Rectal smooth muscle tissue (tissue), 1 donor: ENCODE results near the gene SHISAL1.

Experiments
- H3K27ac ChIP-seq: one replicate; pipeline ENCODE4 v1.7.0; 2013; ENCODE audit warnings: low read depth, low read length, inconsistent platforms
- H3K27me3 ChIP-seq: one replicate; pipeline ENCODE4 v1.7.0; 2013; ENCODE audit warnings: low read length; ENCODE audit not compliant: control insufficient read depth, insufficient read depth
- H3K36me3 ChIP-seq: one replicate; pipeline ENCODE4 v1.7.0; 2013; ENCODE audit warnings: low read length; ENCODE audit not compliant: control insufficient read depth, insufficient read depth
- H3K4me1 ChIP-seq: one replicate; pipeline ENCODE4 v1.7.0; 2013; ENCODE audit warnings: low read length; ENCODE audit not compliant: control insufficient read depth, insufficient read depth
- H3K4me3 ChIP-seq: one replicate; pipeline ENCODE4 v1.7.0; 2013; ENCODE audit warnings: low read length
- H3K9ac ChIP-seq: one replicate; pipeline ENCODE4 v1.7.0; 2013; ENCODE audit warnings: low read length

The SHISAL1 gene

GRCh38 chr22:44217346-44217745 lies 95.4 kb downstream of the SHISAL1 start:
- Histone ChIP-seq H3K36me3 (no peaks in the 10 kb centered on the region), H3K27me3 (no peaks in the 10 kb centered on the region), H3K4me3 (no peak overlapping the region), H3K9ac (no peak overlapping the region), H3K4me1 (no peaks in the 10 kb centered on the region), H3K27ac (no peak overlapping the region)

DNA sequence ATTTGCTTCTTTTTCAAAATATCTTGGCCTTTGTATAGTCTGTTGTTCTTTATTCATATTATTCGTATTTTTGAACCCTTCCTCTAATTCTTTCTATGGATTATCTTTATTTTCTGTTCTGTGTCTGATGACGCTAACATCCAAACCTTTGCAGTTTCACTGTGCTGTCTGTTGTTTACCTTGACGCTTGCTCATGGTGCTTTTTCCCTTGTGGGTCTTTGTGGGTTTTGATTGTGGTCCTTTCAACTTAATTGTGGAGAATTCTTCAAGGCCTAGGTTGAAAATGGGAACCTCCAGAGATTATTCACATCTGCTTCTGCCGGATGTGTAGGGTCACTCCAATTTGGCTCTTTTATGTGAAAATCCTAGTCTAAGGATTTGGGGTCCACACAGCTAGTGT lies 97.5 kb downstream of the SHISAL1 start:
- no peak overlapping the region for H3K27ac ChIP-seq
- no peaks in the 10 kb centered on the region for H3K36me3 ChIP-seq
- H3K4me3 ChIP-seq, result no peak overlapping the region
- H3K4me1 ChIP-seq, result no peaks in the 10 kb centered on the region
- no peaks in the 10 kb centered on the region for H3K27me3 ChIP-seq
- H3K9ac ChIP-seq, result no peak overlapping the region

- Histone ChIP-seq H3K36me3 (no peaks in the 10 kb centered on the region), H3K27me3 (no peaks in the 10 kb centered on the region), H3K27ac (no peak overlapping the region), H3K4me3 (no peak overlapping the region), H3K9ac (no peak overlapping the region), H3K4me1 (no peaks in the 10 kb centered on the region)
Observed at GRCh38 chr22:44214764-44215163, 98.0 kb downstream of the SHISAL1 start.

DNA sequence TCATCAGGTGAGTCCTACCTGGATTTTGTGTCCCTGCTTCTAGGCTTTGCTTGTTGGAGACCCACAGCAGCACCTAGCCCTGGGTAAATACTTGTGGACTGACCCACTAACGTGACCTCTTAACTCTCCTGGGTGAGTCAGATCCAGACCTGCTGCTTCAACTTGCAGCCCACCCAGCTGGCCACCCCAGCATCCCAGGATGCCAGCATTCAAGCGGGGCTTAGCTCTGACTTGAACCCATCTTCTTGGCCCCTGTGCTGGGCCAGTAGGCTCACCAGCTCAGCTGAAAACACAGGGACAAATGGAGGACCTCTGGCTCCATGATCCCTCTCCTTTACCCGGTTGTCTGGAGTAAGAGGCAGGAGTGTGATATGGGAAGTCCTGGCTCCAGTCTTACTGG lies 98.6 kb downstream of the SHISAL1 start:
- H3K9ac ChIP-seq, result no peak overlapping the region
- no peak overlapping the region for H3K27ac ChIP-seq

DNA sequence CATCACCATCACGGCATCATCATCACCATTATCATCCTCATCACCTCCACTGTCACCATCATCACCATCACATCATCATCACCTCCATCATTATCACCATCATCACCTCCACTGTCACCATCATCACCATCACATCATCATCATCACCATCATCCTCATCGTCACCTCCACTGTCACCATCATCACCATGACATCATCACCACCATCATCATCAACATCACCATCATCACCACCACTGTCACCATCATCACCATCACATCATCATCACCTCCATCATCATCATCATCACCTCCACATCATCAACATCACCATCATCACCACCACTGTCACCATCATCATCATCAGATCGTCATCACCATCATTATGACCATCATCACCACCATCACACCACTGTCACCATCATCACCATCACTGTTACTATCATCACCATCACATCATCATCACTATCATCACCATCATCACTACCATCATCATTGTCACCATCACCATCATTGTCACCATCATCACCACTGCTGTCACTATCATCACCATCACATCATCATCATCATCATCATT lies 99.2 kb downstream of the SHISAL1 start:
- Histone ChIP-seq H3K9ac (no peak overlapping the region), H3K27me3 (no peaks in the 10 kb centered on the region), H3K4me3 (no peak overlapping the region), H3K27ac (no peak overlapping the region), H3K36me3 (no peaks in the 10 kb centered on the region), H3K4me1 (no peaks in the 10 kb centered on the region)

More for the DNA sequence above, 98.6 kb downstream of the SHISAL1 start:
- H3K27me3 ChIP-seq, result no peaks in the 10 kb centered on the region
- no peaks in the 10 kb centered on the region for H3K4me1 ChIP-seq
- H3K36me3 ChIP-seq, result no peaks in the 10 kb centered on the region
- H3K4me3 ChIP-seq, result no peak overlapping the region

DNA sequence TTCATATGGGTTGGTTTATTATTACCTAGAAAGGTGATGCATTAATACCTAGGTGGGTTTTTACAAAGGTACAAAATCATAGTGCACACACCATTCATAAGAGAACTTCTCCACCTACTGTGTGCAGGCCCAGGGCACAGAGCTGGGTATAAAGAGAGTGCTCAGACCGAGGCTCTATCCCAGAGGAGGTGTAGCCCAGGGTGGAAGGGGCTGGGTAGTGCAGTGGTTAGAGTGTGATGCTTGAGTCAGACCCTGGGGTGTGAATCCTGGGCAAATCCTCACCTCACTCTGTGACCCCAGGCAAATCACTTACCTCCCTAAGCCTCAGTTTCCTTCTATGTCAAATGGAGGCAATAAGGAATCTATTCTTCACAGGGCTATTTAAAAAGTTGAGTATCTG lies 99.8 kb downstream of the SHISAL1 start:
- Histone ChIP-seq H3K4me3 (no peak overlapping the region), H3K4me1 (no peaks in the 10 kb centered on the region), H3K27me3 (no peaks in the 10 kb centered on the region), H3K36me3 (no peaks in the 10 kb centered on the region), H3K9ac (no peak overlapping the region), H3K27ac (no peak overlapping the region)

DNA sequence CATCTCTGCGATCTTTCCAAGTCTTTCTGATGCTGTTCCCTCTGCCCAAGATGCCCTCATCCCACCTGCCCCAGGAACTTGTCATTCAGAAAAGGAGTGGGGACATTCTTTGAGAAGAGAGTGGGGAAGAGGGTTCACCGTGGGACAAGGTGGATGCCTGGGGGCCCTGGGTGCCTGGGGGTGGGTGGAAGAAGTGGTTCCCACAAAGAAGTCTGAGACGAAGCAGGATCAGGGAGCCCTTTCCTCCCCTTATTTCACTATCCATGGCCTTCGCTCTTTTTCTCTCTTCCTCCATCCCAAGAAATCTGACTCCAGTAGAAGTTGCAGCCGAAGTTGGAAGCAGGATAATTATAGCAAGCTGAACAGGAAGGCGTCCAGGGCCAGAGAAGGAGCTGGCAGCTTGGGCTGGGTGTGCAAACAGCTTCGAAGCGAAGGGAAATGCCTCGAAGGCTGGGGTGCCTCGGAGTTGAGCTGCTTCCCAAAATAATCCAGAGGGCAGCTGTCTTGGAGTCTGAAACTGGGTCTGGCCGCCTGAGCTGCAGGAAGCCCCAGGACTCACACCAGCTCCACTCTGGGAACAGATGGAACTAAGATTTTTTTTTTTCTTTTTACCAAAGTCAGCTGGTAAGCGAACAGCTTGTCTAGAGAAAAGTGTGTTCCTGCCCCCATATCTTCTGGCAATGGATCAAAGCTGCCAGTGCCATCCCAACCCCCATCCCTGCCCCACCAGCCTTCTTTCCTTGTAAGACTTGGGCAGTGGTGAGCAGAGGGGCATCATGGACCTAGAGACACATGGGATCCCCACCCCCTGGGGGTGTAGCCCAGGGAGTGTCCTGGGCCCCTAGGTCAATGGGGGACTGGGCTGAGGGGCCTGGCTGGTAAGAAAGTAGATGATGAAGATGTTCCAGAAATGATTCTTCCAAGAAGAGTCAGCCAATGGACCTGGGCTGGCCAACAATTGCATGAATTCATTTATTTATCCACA lies 100.5 kb downstream of the SHISAL1 start:
- H3K9ac ChIP-seq, result no peak overlapping the region
- H3K36me3 ChIP-seq, result no peaks in the 10 kb centered on the region
- H3K4me1 ChIP-seq, result no peaks in the 10 kb centered on the region
- no peak overlapping the region for H3K4me3 ChIP-seq
- H3K27me3 ChIP-seq, result no peaks in the 10 kb centered on the region
- H3K27ac ChIP-seq, result peak overlapping the region; percentile 40

DNA sequence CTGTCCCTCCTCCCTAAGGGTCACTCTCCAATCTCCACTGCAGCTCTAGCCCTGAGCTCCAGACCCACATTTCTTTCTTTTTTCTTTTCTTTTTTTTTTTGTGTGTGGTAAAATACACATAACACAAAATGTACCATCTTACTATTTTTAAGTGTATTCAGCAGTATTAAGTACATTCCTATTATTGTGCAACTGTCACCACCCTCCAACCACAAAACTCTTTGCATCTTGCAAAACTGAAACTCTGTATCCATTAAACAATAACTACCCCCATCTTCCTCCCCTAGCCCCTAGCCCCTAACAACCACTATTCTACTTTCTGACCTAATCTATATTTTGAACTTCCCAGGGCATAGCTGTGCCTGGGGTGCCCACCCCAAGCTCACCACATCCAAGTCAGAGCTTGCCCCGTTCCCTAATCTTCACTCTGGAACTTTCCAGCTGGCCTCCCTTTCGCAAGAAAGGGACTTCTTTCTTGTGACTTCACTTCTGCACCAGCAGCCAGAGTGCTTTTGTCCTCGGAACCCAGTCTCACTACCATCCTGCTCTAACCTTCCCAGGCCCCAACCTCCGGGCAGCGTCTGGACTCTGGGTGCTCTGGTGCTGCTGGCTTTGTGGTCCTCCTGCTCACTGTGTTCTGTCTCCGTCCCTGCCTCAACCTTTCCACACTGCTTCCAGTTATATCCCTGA lies 101.3 kb downstream of the SHISAL1 start:
- H3K9ac ChIP-seq, result no peak overlapping the region
- no peaks in the 10 kb centered on the region for H3K4me1 ChIP-seq
- peak overlapping the region; percentile 40 for H3K27ac ChIP-seq
- H3K4me3 ChIP-seq, result no peak overlapping the region
- H3K27me3 ChIP-seq, result no peaks in the 10 kb centered on the region
- no peaks in the 10 kb centered on the region for H3K36me3 ChIP-seq

DNA sequence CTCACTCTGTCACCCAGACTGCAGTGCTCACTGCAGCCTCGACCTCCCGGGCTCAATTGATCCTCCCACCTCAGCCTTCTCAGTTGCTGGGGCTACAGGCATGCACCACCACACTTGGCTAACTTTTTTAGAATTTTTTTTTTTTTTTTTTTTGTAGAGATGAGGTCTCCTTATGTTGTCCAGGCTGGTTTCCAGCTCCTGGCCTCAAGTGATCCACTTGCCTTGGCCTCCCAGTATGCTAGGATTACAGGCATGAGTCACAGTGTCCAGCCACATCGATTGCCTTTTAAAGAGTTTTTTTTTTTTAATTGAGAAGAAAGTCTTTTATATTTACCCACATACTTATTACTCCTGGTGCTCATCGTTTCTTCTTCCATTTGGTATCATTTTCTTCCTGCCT lies 102.0 kb downstream of the SHISAL1 start:
- Histone ChIP-seq H3K27ac (no peak overlapping the region), H3K4me1 (no peaks in the 10 kb centered on the region), H3K9ac (no peak overlapping the region), H3K36me3 (no peaks in the 10 kb centered on the region), H3K4me3 (no peak overlapping the region), H3K27me3 (no peaks in the 10 kb centered on the region)

GRCh38 chr22:44209343-44209742 lies 103.4 kb downstream of the SHISAL1 start:
- Histone ChIP-seq H3K27ac (no peak overlapping the region), H3K9ac (no peak overlapping the region), H3K4me3 (no peak overlapping the region), H3K27me3 (no peaks in the 10 kb centered on the region), H3K4me1 (no peaks in the 10 kb centered on the region), H3K36me3 (no peaks in the 10 kb centered on the region)

DNA sequence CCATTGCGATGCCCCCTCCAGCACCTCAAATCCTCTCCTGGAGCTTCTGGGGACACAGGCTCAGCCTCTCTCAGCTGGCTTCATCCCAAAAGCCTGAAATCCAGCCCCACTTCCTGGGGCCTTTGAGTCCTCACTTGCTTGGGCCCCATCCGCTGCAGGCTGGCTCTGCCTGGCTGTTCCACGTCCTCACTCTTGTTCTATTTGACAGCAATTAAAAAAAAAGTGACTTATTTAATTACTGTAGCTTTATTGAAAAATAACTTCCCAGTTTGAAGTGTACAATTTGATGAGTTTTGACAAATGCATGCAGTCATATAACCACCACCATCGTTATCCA lies 104.8 kb downstream of the SHISAL1 start:
- H3K4me1 ChIP-seq, result no peaks in the 10 kb centered on the region
- H3K9ac ChIP-seq, result no peak overlapping the region
- H3K27me3 ChIP-seq, result no peaks in the 10 kb centered on the region
- no peak overlapping the region for H3K27ac ChIP-seq
- no peaks in the 10 kb centered on the region for H3K36me3 ChIP-seq
- H3K4me3 ChIP-seq, result no peak overlapping the region

GRCh38 chr22:44207173-44207980 lies 105.4 kb downstream of the SHISAL1 start:
- Histone ChIP-seq H3K36me3 (no peaks in the 10 kb centered on the region), H3K27me3 (no peaks in the 10 kb centered on the region), H3K9ac (no peak overlapping the region), H3K4me3 (no peak overlapping the region), H3K27ac (no peak overlapping the region), H3K4me1 (no peaks in the 10 kb centered on the region)
